ENCODE results near the gene PGAP2. TPM values are rescaled to one million over a fixed set of nuclear protein-coding genes. Genes with fewer than 3 reads are reported as not detected.

PGAP2 gene
- total and polyA plus RNA-seq, 2 of the 13 experiments (the other 11 are each of a cell fraction or from before 2014, with no cell fraction given), result 21.5 to 47.8 TPM

GRCh38 chr11:3854977-3855807 is 46.8 kb downstream of the PGAP2 start, which contains the start of gene STIM1 (continued):
- TF ChIP-seq, protein P1, sequence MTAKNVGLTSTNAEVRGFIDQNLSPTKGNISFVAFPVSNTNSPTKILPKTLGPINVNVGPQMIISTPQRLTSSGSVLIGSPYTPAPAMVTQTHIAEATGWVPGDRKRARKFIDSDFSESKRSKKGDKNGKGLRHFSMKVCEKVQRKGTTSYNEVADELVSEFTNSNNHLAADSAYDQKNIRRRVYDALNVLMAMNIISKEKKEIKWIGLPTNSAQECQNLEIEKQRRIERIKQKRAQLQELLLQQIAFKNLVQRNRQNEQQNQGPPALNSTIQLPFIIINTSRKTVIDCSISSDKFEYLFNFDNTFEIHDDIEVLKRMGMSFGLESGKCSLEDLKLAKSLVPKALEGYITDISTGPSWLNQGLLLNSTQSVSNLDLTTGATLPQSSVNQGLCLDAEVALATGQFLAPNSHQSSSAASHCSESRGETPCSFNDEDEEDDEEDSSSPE (CRISPR knock-in tag; IDR thresholded peaks at IDR 0.05), result peak; percentile 94
- no peak for TF ChIP-seq ZNF260 (CRISPR knock-in tag; IDR thresholded peaks at IDR 0.05; ENCODE audit: borderline replicate concordance, low read depth)
- TF ChIP-seq, protein P2, sequence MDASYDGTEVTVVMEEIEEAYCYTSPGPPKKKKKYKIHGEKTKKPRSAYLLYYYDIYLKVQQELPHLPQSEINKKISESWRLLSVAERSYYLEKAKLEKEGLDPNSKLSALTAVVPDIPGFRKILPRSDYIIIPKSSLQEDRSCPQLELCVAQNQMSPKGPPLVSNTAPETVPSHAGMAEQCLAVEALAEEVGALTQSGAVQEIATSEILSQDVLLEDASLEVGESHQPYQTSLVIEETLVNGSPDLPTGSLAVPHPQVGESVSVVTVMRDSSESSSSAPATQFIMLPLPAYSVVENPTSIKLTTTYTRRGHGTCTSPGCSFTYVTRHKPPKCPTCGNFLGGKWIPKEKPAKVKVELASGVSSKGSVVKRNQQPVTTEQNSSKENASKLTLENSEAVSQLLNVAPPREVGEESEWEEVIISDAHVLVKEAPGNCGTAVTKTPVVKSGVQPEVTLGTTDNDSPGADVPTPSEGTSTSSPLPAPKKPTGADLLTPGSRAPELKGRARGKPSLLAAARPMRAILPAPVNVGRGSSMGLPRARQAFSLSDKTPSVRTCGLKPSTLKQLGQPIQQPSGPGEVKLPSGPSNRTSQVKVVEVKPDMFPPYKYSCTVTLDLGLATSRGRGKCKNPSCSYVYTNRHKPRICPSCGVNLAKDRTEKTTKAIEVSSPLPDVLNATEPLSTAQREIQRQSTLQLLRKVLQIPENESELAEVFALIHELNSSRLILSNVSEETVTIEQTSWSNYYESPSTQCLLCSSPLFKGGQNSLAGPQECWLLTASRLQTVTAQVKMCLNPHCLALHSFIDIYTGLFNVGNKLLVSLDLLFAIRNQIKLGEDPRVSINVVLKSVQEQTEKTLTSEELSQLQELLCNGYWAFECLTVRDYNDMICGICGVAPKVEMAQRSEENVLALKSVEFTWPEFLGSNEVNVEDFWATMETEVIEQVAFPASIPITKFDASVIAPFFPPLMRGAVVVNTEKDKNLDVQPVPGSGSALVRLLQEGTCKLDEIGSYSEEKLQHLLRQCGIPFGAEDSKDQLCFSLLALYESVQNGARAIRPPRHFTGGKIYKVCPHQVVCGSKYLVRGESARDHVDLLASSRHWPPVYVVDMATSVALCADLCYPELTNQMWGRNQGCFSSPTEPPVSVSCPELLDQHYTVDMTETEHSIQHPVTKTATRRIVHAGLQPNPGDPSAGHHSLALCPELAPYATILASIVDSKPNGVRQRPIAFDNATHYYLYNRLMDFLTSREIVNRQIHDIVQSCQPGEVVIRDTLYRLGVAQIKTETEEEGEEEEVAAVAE (CRISPR knock-in tag; IDR thresholded peaks at IDR 0.05; ENCODE audit: borderline replicate concordance), result peak; percentile 94
- peak; percentile 53; the same call in 1 of the 2 replicates for TF ChIP-seq GATAD1 (CRISPR knock-in tag; IDR thresholded peaks at IDR 0.05)
- no peak for TF ChIP-seq FOXM1 (CRISPR knock-in tag; IDR thresholded peaks at IDR 0.05)
- TF ChIP-seq ZNF569 (CRISPR knock-in tag; IDR thresholded peaks at IDR 0.05; ENCODE audit: borderline replicate concordance), result no peak
- no peak for TF ChIP-seq HOXA9 (CRISPR knock-in tag; IDR thresholded peaks at IDR 0.05; ENCODE audit: borderline replicate concordance)
- TF ChIP-seq, protein P3, sequence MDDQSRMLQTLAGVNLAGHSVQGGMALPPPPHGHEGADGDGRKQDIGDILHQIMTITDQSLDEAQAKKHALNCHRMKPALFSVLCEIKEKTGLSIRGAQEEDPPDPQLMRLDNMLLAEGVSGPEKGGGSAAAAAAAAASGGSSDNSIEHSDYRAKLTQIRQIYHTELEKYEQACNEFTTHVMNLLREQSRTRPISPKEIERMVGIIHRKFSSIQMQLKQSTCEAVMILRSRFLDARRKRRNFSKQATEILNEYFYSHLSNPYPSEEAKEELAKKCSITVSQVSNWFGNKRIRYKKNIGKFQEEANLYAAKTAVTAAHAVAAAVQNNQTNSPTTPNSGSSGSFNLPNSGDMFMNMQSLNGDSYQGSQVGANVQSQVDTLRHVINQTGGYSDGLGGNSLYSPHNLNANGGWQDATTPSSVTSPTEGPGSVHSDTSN (CRISPR knock-in tag; IDR thresholded peaks at IDR 0.05; ENCODE audit: borderline replicate concordance), result 0 out of 2 replicates have a peak, but pooled peaks have one; percentile 52
- TF ChIP-seq SALL1 (CRISPR knock-in tag; IDR thresholded peaks at IDR 0.05), result peak; percentile 84
- TF ChIP-seq CEBPZ (IDR thresholded peaks at IDR 0.05; ENCODE audit: low read length), result no peak
- TF ChIP-seq ZNF512 (CRISPR knock-in tag; IDR thresholded peaks at IDR 0.05), result no peak
- TF ChIP-seq SMAD3 (CRISPR knock-in tag; IDR thresholded peaks at IDR 0.05), result peak; percentile 47; the same call in 1 of the 2 replicates

Data from HepG2 (cell line).